Panc1 (cell line): Measurements from ENCODE around the gene SCAF11. TPM values are rescaled to one million over a fixed set of nuclear protein-coding genes. Genes with fewer than 3 reads are reported as not detected.

Experiments
- ATAC-seq: fragments of 200-7000 bp; cut with Tn5 transposase; 2 replicates; pipeline ENCODE4 v1.9.1; 2020; ENCODE audit warnings: mild to moderate bottlenecking, moderate library complexity
- BruUV-seq: library from RNA; stranded (reverse); fragments of 400-500 nt; replicated peaks from 2 replicates; lab custom pipeline; 2021; lab: Mats Ljungman, UMichigan
- CTCF ChIA-PET: fragments of 300-600 bp; sonication (Branson Sonifier 250); formaldehyde crosslinking; loops from one replicate; lab custom pipeline; 2022; ENCODE audit warnings: antibody characterized with exemption; lab: Charles Lee
- POLR2A ChIA-PET: fragments of 300-600 bp; sonication (Branson Sonifier 250); formaldehyde crosslinking; loops from one replicate; lab custom pipeline; 2022; ENCODE audit warnings: antibody characterized with exemption; lab: Charles Lee
- DNase-seq: peaks from one replicate; pipeline ENCODE4 v3.0.0-alpha.2; 2010; ENCODE audit warnings: low read depth, low spot score
- H3K27ac ChIP-seq: 2 replicates; pipeline ENCODE4 v1.5.1; 2011; ENCODE audit warnings: mild to moderate bottlenecking, low read length, inconsistent platforms
- H3K27me3 ChIP-seq: fragments of 200-500 bp; sonication (Bioruptor generic); 2 replicates; pipeline ENCODE4 v1.6.0; 2014; ENCODE audit warnings: low read length, inconsistent platforms; ENCODE audit not compliant: control insufficient read depth, insufficient read depth
- H3K36me3 ChIP-seq: fragments of 200-500 bp; sonication (Bioruptor generic); 2 replicates; pipeline ENCODE4 v1.5.1; 2014; ENCODE audit warnings: inconsistent platforms, mild to moderate bottlenecking, low read length, moderate library complexity; ENCODE audit not compliant: control insufficient read depth, insufficient read depth
- H3K4me1 ChIP-seq: 2 replicates; pipeline ENCODE4 v1.5.1; 2011; ENCODE audit warnings: inconsistent platforms, mild to moderate bottlenecking, low read length, moderate library complexity; ENCODE audit not compliant: control insufficient read depth, insufficient read depth
- H3K4me3 ChIP-seq, 2 experiments: 2 replicates each; pipeline ENCODE4 v1.5.1; 2011 to 2012; ENCODE audit warnings: low read depth in 2 of 2, low read length in 2 of 2, mild to moderate bottlenecking in 2 of 2, inconsistent platforms in 1 of 2, moderate library complexity in 1 of 2
- H3K9me3 ChIP-seq: fragments of 200-500 bp; sonication (Bioruptor generic); 2 replicates; pipeline ENCODE4 v1.5.1; 2014; ENCODE audit warnings: low read depth, mild to moderate bottlenecking, inconsistent platforms, low read length, moderate library complexity; ENCODE audit not compliant: control insufficient read depth, insufficient read depth
- CTCF ChIP-seq: fragments of 450-650 bp; IDR thresholded peaks from 2 replicates; pipeline ENCODE4 v1.5.1; 2017; ENCODE audit warnings: mild to moderate bottlenecking
- POLR2AphosphoS5 ChIP-seq: IDR thresholded peaks from 2 replicates; pipeline ENCODE4 v1.6.1; 2012; ENCODE audit warnings: mild to moderate bottlenecking, low read depth, low read length, moderate library complexity
- REST ChIP-seq, 2 experiments: IDR thresholded peaks; 2 replicates each; pipeline ENCODE4 v1.6.1; 2011 to 2012; ENCODE audit warnings: low read depth in 2 of 2, control low read depth in 1 of 2, low read length in 1 of 2, mild to moderate bottlenecking in 1 of 2, moderate library complexity in 1 of 2; ENCODE audit not compliant: insufficient read depth in 1 of 2
- SIN3A ChIP-seq: IDR thresholded peaks from 2 replicates; pipeline ENCODE4 v1.6.1; 2012; ENCODE audit warnings: low read depth, mild to moderate bottlenecking, low read length, moderate library complexity, borderline replicate concordance; ENCODE audit not compliant: insufficient read depth
- TCF7L2 ChIP-seq: IDR thresholded peaks from 2 replicates; pipeline ENCODE4 v1.6.1; 2011; ENCODE audit warnings: mild to moderate bottlenecking, low read depth, low read length, inconsistent platforms
- in situ Hi-C: cut with HindIII; loops from 2 replicates; pipeline ENCODE4 v1.10.0; 2016; ENCODE audit warnings: low sequenced_read_pairs, low pct_unique_long_range_greater_than_20kb
- intact Hi-C: fragments of 100-400 bp; cut with micrococcal nuclease; formaldehyde crosslinking; loops from one replicate; pipeline ENCODE4 v1.10.0; 2022; ENCODE audit not compliant: unreplicated experiment
- total RNA-seq: library from RNA; stranded (reverse); gene quantifications from one replicate; pipeline ENCODE4 v1.2.1, GENCODE V29; 2021; ENCODE audit not compliant: unreplicated experiment

Gene SCAF11
- total RNA-seq, 1 experiment from 2014 or later, result 98.3 TPM

- TF ChIP-seq POLR2AphosphoS5, result no peak
- 0 out of 2 replicates have a peak, but pooled peaks have one; percentile 48 for TF ChIP-seq TCF7L2
- ChIA-PET CTCF (no interaction called here), POLR2A (interaction anchor here (0.6 kb wide), 1 partner anchor 1429 kb away, joined by 7 read pairs; no protein-coding TSS in a partner anchor)
- Histone ChIP-seq H3K27me3 (no peaks in the 10 kb centered on the region), H3K36me3 (peaks cover 14% of the 10 kb centered on the region), H3K9me3 (no peaks in the 10 kb centered on the region), H3K4me1 (peaks cover 25% of the 10 kb centered on the region), H3K27ac (peak overlapping the region; percentile 89), H3K4me3 (peak overlapping the region; percentile 75 to 88)
- ATAC-seq (peak; percentile 60), DNase-seq (no peak)
- intact Hi-C loops (loop anchor here (5.0 kb wide), 1 partner anchor 1032 kb away; no protein-coding TSS in a partner anchor), in situ Hi-C loops (no loop called here)
- BruUV-seq, result no TSS peak
These were observed 480 bp downstream of the SCAF11 start for GRCh38 chr12:45989721-45990467.

GRCh38 chr12:45989287-45989686 is 1.1 kb downstream of the SCAF11 start:
- Histone ChIP-seq H3K27me3 (no peaks in the 10 kb centered on the region), H3K27ac (peak overlapping the region; percentile 89), H3K36me3 (peaks cover 14% of the 10 kb centered on the region), H3K4me3 (peak overlapping the region; percentile 75 to 88), H3K4me1 (peaks cover 25% of the 10 kb centered on the region), H3K9me3 (no peaks in the 10 kb centered on the region)
- TF ChIP-seq TCF7L2 (no peak), POLR2AphosphoS5 (no peak), SIN3A (no peak), REST (IDR thresholded peaks at IDR 0.05; ENCODE audit: insufficient read depth in 1 of 2, low read depth in 2 of 2, low read length in 1 of 2) (no peak), CTCF (no peak)
- DNase-seq (no peak), ATAC-seq (no peak)
- intact Hi-C loops, result no loop called here
- ChIA-PET CTCF (no interaction called here), POLR2A (no interaction called here)
- no TSS peak for BruUV-seq
- in situ Hi-C loops, result no loop called here

- Histone ChIP-seq H3K4me3 (peak overlapping the region; percentile 75 to 88; a peak in 3 of 4 replicates), H3K4me1 (peaks cover 27% of the 10 kb centered on the region), H3K36me3 (peaks cover 14% of the 10 kb centered on the region), H3K9me3 (no peaks in the 10 kb centered on the region), H3K27ac (peak overlapping the region; percentile 89; the same call in 1 of the 2 replicates), H3K27me3 (no peaks in the 10 kb centered on the region)
- intact Hi-C loops, result no loop called here
- TF ChIP-seq TCF7L2, result no peak
- TF ChIP-seq POLR2AphosphoS5, result no peak
- no peak for TF ChIP-seq CTCF
- DNase-seq (no peak), ATAC-seq (no peak)
- ChIA-PET CTCF (no interaction called here), POLR2A (no interaction called here)
- no TSS peak for BruUV-seq
- in situ Hi-C loops, result no loop called here
These were observed 2.1 kb downstream of the SCAF11 start for GRCh38 chr12:45988264-45988663.
